Ascending aorta (tissue), 2 donors: ENCODE data around the gene SERPINA1. TPM values are rescaled to one million over a fixed set of nuclear protein-coding genes. Genes with fewer than 3 reads are reported as not detected.
"Not testable (repeated sequence)": the region's sequence is repeated elsewhere in the genome, so short reads cannot be mapped to it uniquely, and the experiment has no call there.

Source experiments
- DNase-seq, 2 donors: peaks; one replicate each; pipeline ENCODE4 v3.0.0-alpha.2; 2019; ENCODE audit warnings: low spot score in 2 of 2
- H3K27ac ChIP-seq, 2 donors: fragments of 200-600 bp; sonication (generic); one replicate each; pipeline ENCODE4 v1.5.1; 2016 to 2017; ENCODE audit warnings: mild to moderate bottlenecking in 1 of 2
- H3K27me3 ChIP-seq: fragments of 200-600 bp; sonication (generic); one replicate; pipeline ENCODE4 v1.5.1; 2017
- H3K36me3 ChIP-seq, 2 donors: fragments of 200-600 bp; sonication (generic); one replicate each; pipeline ENCODE4 v1.5.1; 2016
- H3K4me1 ChIP-seq, 2 donors: fragments of 200-600 bp; sonication (generic); one replicate each; pipeline ENCODE4 v1.5.1; 2016 to 2017; ENCODE audit warnings: mild to moderate bottlenecking in 1 of 2
- H3K4me3 ChIP-seq, 2 donors: fragments of 200-600 bp; sonication (generic); one replicate each; pipeline ENCODE4 v1.5.1; 2016 to 2017; ENCODE audit warnings: mild to moderate bottlenecking in 1 of 2
- H3K9me3 ChIP-seq, 2 donors: fragments of 200-600 bp; sonication (generic); one replicate each; pipeline ENCODE4 v1.5.1; 2016
- intact Hi-C: fragments of 100-400 bp; cut with DNase I; formaldehyde crosslinking; loops from one replicate; pipeline ENCODE4 v1.15.1; 2023
- total RNA-seq: library from RNA; depleted of rRNA; stranded (reverse); fragments of >200 nt; gene quantifications from one replicate; pipeline ENCODE4 v1.1.0, GENCODE V29; 2016
- TF ChIP-seq, protein P1 (sequence below), 3 experiments: fragments of 200-600 bp in 2 of 3; fragments of 450-650 bp in 1 of 3; sonication (generic) in 2 of 3; IDR thresholded peaks; one replicate each; pipeline ENCODE4 v1.5.1; 2016 to 2019; ENCODE audit warnings: antibody characterized with exemption in 3 of 3, mild to moderate bottlenecking in 1 of 3, moderate library complexity in 1 of 3

SERPINA1 gene
- total RNA-seq, 1 donor from 2014 or later, result 34.3 TPM

DNA sequence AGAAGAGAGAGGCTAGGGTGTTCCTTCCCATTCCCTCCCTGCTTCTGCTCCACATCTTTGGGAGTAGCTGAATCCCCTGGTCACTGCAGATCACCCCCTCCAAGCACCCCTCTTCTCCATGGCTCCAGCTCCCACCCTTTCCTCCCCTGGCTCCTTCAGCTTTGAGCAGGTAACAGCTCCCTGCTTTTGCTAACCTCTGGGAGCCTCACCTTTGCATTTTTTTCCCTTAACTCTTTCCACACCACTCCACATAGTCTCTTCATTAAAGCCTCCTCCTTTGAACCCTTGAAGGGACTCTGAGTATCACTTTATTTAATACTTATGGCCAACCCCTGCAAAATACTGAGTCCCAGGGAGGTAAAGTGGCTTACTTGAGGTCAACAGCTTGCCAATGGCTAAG lies 39.6 kb downstream of the SERPINA1 start:
- H3K4me3 ChIP-seq, result no peak overlapping the region
- no peaks in the 10 kb centered on the region for H3K9me3 ChIP-seq
- H3K27ac ChIP-seq, result no peak overlapping the region
- no peaks in the 10 kb centered on the region for H3K36me3 ChIP-seq
- no peaks in the 10 kb centered on the region for H3K4me1 ChIP-seq
- no peak for DNase-seq
- intact Hi-C loops, result no loop called here
- TF ChIP-seq, protein P1, sequence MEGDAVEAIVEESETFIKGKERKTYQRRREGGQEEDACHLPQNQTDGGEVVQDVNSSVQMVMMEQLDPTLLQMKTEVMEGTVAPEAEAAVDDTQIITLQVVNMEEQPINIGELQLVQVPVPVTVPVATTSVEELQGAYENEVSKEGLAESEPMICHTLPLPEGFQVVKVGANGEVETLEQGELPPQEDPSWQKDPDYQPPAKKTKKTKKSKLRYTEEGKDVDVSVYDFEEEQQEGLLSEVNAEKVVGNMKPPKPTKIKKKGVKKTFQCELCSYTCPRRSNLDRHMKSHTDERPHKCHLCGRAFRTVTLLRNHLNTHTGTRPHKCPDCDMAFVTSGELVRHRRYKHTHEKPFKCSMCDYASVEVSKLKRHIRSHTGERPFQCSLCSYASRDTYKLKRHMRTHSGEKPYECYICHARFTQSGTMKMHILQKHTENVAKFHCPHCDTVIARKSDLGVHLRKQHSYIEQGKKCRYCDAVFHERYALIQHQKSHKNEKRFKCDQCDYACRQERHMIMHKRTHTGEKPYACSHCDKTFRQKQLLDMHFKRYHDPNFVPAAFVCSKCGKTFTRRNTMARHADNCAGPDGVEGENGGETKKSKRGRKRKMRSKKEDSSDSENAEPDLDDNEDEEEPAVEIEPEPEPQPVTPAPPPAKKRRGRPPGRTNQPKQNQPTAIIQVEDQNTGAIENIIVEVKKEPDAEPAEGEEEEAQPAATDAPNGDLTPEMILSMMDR (IDR thresholded peaks at IDR 0.05), result no peak
- H3K27me3 ChIP-seq, result no peaks in the 10 kb centered on the region

DNA sequence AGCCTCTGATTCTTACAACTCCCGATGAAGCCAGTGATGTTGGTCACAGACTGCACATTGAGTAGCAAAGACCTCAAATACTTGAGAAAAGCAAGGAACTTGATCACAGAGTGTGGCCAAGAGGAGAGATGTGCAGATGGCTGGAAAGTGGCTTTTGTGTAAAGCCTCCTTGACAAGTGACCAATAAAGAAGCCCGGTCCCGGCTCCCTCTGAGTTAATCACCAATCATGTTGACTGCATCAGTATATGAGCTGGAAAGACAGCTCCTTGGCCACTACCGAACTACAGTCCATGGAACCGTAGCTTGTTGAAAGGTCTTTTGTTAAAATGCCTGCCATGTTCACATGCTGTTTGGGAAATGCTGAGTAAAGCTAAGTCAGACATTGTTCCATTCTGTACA lies 41.6 kb downstream of the SERPINA1 start:
- no peak overlapping the region for H3K27ac ChIP-seq
- H3K4me1 ChIP-seq, result no peaks in the 10 kb centered on the region
- no peak overlapping the region for H3K4me3 ChIP-seq
- TF ChIP-seq, protein P1 (IDR thresholded peaks at IDR 0.05), result no peak
- intact Hi-C loops, result no loop called here
- H3K36me3 ChIP-seq, result no peaks in the 10 kb centered on the region
- H3K27me3 ChIP-seq, result no peaks in the 10 kb centered on the region
- no peak for DNase-seq
- no peaks in the 10 kb centered on the region for H3K9me3 ChIP-seq

DNA sequence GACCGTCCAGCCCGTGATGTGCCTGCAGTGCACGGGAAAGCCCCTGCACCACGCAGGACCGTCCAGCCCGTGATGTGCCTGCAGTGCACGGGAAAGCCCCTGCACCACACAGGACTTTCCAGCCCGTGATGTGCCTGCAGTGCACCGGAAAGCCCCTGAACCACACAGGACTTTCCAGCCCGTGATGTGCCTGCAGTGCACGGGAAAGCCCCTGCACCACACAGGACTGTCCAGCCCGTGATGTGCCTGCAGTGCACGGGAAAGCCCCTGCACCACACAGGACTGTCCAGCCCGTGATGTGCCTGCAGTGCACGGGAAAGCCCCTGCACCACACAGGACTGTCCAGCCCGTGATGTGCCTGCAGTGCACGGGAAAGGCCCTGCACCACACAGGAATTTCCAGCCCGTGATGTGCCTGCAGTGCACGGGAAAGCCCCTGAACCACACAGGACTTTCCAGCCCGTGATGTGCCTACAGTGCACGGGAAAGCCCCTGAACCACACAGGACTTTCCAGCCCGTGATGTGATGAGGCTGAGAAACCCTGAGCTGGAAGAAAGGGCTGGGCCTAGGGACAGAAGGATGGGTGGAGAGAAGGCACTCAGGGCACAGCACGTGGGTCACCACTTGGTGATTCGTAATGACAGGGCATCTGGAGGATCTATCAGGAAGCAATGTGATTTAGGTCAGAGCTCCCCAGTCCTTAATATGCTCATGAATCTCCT lies 42.2 kb downstream of the SERPINA1 start:
- DNase-seq, H3K27me3 ChIP-seq, H3K4me3 ChIP-seq, H3K27ac ChIP-seq, H3K9me3 ChIP-seq, H3K36me3 ChIP-seq, H3K4me1 ChIP-seq, intact Hi-C loops: not testable (repeated sequence)

DNA sequence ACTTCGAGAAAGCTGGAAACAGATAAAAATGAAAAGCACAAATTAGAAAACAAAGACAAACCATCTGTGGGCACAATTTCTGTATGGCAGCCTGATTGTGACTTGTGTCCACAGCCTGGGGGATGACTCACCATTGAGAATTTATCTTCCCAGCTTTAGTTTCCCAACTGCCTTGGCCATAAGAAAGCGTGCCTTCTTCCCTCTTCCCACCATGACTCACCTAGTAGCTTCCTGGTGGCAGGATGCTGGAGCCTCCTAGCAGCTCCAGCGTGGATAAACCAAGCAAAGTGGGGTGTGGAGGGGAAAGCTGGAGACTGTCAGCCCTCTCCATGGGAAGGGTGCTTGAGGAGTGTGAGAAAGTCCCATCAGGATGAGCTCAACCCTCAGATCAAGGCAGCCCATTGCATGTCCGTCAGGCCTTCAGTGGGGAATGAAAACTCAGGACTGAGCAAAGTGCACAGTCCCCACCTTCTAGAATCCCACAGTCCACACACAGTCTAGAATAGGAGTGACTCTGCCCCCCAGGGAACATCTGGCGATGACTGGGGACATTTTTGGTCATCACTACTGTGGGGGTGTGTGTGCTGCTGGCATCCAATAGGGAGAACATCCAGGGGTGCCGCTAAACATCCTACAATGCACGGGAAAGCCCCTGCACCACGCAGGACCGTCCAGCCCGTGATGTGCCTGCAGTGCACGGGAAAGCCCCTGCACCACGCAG lies 42.9 kb downstream of the SERPINA1 start:
- no peak for DNase-seq
- Histone ChIP-seq H3K9me3 (no peaks in the 10 kb centered on the region), H3K36me3 (no peaks in the 10 kb centered on the region), H3K27ac (no peak overlapping the region), H3K4me1 (no peaks in the 10 kb centered on the region), H3K27me3 (no peaks in the 10 kb centered on the region), H3K4me3 (no peak overlapping the region)
- intact Hi-C loops, result no loop called here
- TF ChIP-seq, protein P1 (IDR thresholded peaks at IDR 0.05), result no peak

DNA sequence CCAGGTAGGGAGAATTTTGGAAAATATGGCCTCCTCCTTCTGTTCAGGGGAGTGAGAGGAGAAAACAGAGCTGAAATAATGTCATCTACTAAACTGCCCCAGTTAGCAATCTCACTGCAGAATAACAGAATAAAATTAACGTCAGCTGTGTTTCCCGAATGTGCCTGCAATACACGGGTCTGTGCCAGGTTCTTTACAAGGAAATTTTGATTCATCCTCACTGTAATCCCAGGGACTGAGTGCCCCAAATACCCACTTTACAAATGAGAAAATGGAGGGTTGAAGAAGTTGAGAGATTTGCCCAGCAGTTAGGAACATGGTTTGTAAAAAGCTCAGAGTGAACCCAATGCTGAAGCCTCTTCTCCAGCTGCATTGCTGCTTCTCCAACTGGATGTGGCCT lies 44.0 kb downstream of the SERPINA1 start:
- no peaks in the 10 kb centered on the region for H3K4me1 ChIP-seq
- H3K27me3 ChIP-seq, result no peaks in the 10 kb centered on the region
- intact Hi-C loops, result no loop called here
- no peaks in the 10 kb centered on the region for H3K9me3 ChIP-seq
- no peak for DNase-seq
- H3K4me3 ChIP-seq, result no peak overlapping the region
- TF ChIP-seq, protein P1 (IDR thresholded peaks at IDR 0.05), result no peak
- H3K27ac ChIP-seq, result no peak overlapping the region
- H3K36me3 ChIP-seq, result no peaks in the 10 kb centered on the region

DNA sequence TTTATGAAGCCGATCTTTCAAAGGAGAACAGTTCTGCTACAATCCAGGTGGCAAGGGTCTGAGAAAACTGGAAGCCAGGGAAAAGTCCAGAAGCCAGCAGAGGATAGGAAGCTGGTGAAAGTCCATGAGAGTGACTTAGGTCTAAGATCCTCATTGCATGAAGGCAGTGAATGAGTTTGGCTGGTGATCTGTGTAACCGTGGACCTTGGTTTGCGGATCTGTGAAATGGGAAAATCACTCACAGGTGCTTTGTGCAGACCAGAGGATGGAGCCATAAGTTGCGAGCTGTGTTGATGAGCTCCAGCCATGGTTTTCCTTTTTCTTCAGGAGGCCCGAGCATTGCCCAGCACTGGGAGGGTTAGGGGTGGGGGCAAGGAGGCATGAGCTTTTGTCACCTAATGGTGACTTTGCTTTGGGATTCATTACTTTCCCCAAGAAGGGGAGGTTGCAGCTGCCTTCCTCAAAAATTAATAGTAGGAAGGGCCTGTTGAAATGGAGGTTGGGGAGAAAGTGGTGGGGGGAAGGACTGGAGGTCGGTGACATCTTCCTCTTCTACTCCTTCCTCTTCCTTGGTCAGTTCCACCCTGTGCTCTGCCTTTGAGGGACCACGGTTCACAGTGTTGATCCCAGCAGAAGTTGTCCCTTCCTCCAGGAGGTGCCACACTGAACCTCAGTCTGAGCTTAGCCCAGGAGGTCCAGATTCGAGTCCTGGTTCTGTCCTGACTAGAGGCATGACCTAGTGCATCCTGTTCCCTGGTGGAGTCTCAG lies 45.0 kb downstream of the SERPINA1 start:
- Histone ChIP-seq H3K4me1 (no peaks in the 10 kb centered on the region), H3K27ac (no peak overlapping the region), H3K9me3 (no peaks in the 10 kb centered on the region), H3K4me3 (no peak overlapping the region), H3K36me3 (no peaks in the 10 kb centered on the region), H3K27me3 (no peaks in the 10 kb centered on the region)
- TF ChIP-seq, protein P1 (IDR thresholded peaks at IDR 0.05), result no peak
- no peak for DNase-seq
- intact Hi-C loops, result no loop called here
